ENCODE data around the gene GBGT1. TPM values are rescaled to one million over a fixed set of nuclear protein-coding genes. Genes with fewer than 3 reads are reported as not detected.
"Not testable (repeated sequence)": the region's sequence is repeated elsewhere in the genome, so short reads cannot be mapped to it uniquely, and the experiment has no call there.

GBGT1 gene
- total and polyA plus RNA-seq, 2 experiments from 2014 or later, result 3.7 to 22.4 TPM

- TF ChIP-seq ZNF462 (CRISPR knock-in tag; IDR thresholded peaks at IDR 0.05), result no peak
- TF ChIP-seq EZH2 (IDR thresholded peaks at IDR 0.05; ENCODE audit: low read depth, unreplicated experiment), result no peak
- TF ChIP-seq EZH2phosphoT487 (IDR thresholded peaks at IDR 0.05; ENCODE audit: unreplicated experiment), result no peak
- TF ChIP-seq POLR2AphosphoS5 (IDR thresholded peaks at IDR 0.05; ENCODE audit: low read depth), result no peak
- TF ChIP-seq ZNF331 (CRISPR knock-in tag; IDR thresholded peaks at IDR 0.05; ENCODE audit: low read depth), result no peak
These were observed 7.6 kb upstream of the GBGT1 start (continued) for GRCh38 chr9:133171161-133171961.

- no peaks in the 10 kb centered on the region for H3K79me2 ChIP-seq (replicated peaks; ENCODE audit: insufficient read depth)
- H3K36me3 Mint-ChIP-seq (ENCODE audit: low read depth), result no peaks in the 10 kb centered on the region
- H3K27ac Mint-ChIP-seq, result no peak overlapping the region
- H3F3A ChIP-seq (replicated peaks; ENCODE audit: low read depth), result no peaks in the 10 kb centered on the region
- no peak overlapping the region for H3K4me3 ChIP-seq
- H3K9me2 ChIP-seq (ENCODE audit: insufficient read depth), result no peaks in the 10 kb centered on the region
- H3K4me1 ChIP-seq (ENCODE audit: insufficient read depth), result no peaks in the 10 kb centered on the region
- no peak overlapping the region for H3K27ac ChIP-seq (ENCODE audit: low read depth)
- no peaks in the 10 kb centered on the region for H3K27me3 ChIP-seq (ENCODE audit: insufficient read depth)
- no peaks in the 10 kb centered on the region for H3K9me3 Mint-ChIP-seq
- no peak overlapping the region for H3K4me2 ChIP-seq
- H3K27me3 Mint-ChIP-seq (ENCODE audit: insufficient read depth, low read depth, poor library complexity), result peaks cover 12% of the 10 kb centered on the region
- no peak overlapping the region for H2AFZ ChIP-seq
- H4K20me1 ChIP-seq (replicated peaks; ENCODE audit: insufficient read depth), result no peaks in the 10 kb centered on the region
- ATAC-seq (no peak), DNase-seq (ENCODE audit: low spot score) (no peak)
- no peaks in the 10 kb centered on the region for H3K36me3 ChIP-seq (ENCODE audit: insufficient read depth)
- H3K4me3 Mint-ChIP-seq, result no peak overlapping the region
- TF ChIP-seq EZH2phosphoT487 (IDR thresholded peaks at IDR 0.05; ENCODE audit: unreplicated experiment) (no peak), ETS1 (IDR thresholded peaks at IDR 0.05) (no peak)
- 0 out of 3 replicates have a peak, but pooled peaks cover 4% of the 10 kb centered on the region for H3K4me1 Mint-ChIP-seq
These were observed 7.0 kb upstream of the GBGT1 start for GRCh38 chr9:133170716-133171115.

- H3K4me2 ChIP-seq; H3K4me1 ChIP-seq (ENCODE audit: insufficient read depth); H3K4me3 ChIP-seq; H3K36me3 Mint-ChIP-seq (ENCODE audit: low read depth); H3K4me1 Mint-ChIP-seq; H3K27ac Mint-ChIP-seq; ATAC-seq; H3K9me2 ChIP-seq (ENCODE audit: insufficient read depth); H4K20me1 ChIP-seq (replicated peaks; ENCODE audit: insufficient read depth); H3F3A ChIP-seq (replicated peaks; ENCODE audit: low read depth); H3K27ac ChIP-seq (ENCODE audit: low read depth); H3K79me2 ChIP-seq (replicated peaks; ENCODE audit: insufficient read depth); H3K27me3 ChIP-seq (ENCODE audit: insufficient read depth); H3K9me3 Mint-ChIP-seq; H2AFZ ChIP-seq; H3K4me3 Mint-ChIP-seq; H3K36me3 ChIP-seq (ENCODE audit: insufficient read depth); DNase-seq (ENCODE audit: low spot score): not testable (repeated sequence)
- H3K27me3 Mint-ChIP-seq (ENCODE audit: insufficient read depth, low read depth, poor library complexity), result peaks cover 17% of the 10 kb centered on the region
These were observed 6.0 kb upstream of the GBGT1 start for GRCh38 chr9:133169687-133170086.

Measured in GM23338 (cell line).